Measurements from ENCODE around the gene CAMK2G. TPM values are rescaled to one million over a fixed set of nuclear protein-coding genes. Genes with fewer than 3 reads are reported as not detected.

CAMK2G gene
- polyA plus RNA-seq, 3 donors: 1.7 to 60.7 (median 3.0) TPM

DNA sequence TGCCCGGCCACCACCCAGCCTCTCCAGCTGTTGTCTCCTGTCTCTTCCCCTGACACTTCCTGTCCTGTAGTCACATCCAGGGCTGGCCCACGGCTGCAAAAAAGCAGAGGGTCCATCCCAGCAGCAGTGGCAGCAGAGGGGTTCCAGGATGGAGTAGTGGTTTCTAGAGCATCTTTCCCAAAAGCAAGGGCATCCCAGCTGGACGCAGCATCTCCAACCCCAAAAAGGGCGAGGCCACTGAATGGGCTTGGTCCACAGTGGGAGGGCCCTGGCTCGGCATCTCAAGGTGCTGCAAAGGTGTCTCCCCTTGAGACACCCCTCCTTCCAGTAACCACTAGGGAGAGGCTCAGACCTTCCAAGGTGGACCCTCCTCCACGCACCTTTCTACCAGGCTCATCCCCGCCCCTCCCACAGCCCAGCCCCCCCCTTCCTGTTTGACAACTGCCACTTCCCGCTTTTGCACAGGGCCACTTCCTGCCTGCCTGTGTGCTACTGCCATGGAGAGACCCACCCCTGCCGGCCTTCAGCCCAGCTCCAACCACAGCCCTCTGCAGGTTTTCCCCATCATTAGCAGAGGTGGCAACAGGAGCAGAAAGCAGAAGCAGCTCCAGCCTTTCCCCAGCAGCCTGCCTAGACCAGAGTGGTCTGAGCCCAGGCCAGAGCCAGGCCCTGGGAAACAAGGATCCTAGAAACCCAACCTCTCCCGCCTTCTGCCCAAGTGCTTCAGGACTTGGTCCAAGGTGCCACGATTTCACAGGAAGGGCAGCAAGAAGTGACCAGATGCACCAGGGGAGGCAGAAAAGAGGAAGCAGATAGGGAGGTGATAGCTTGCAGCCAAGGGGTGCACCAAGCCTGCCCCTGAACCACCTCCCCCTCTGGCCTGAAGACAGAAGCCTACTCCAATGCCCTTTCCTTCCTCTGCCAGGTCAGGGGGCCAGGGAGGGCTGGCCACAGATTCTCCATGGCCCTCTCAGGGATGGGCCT, 8.6 kb downstream of the CAMK2G start:
- H3K4me1 ChIP-seq (ENCODE audit: control insufficient read depth in 1 of 2, insufficient read depth in 2 of 2, low read length in 2 of 2): peaks cover 67 to 76% of the 10 kb centered on the region in 2 donors
- DNase-seq: peak; percentile 75 to 90 (median 78)
- WGBS (ENCODE audit: insufficient coverage): 3% methylated on average over 8 of the region's 11 CpGs
- H3K27me3 ChIP-seq (ENCODE audit: control insufficient read depth in 2 of 2, insufficient read depth in 2 of 2, low read length in 2 of 2): no peaks in the 10 kb centered on the region
- H3K79me2 ChIP-seq (ENCODE audit: insufficient read depth, low read length): peaks cover 84% of the 10 kb centered on the region
- peaks cover 19 to 38% of the 10 kb centered on the region in 2 donors for H3K36me3 ChIP-seq (replicated peaks in 1 of 2; ENCODE audit: control insufficient read depth in 1 of 2, insufficient read depth in 2 of 2, low read length in 2 of 2)
- intact Hi-C loops (cut with micrococcal nuclease): no loop called here
- Mint-ChIP-seq H3K27ac (peak overlapping the region; percentile 83 to 95 (median 91)), H3K4me1 (peaks cover 80% of the 10 kb centered on the region), H3K9me3 (no peaks in the 10 kb centered on the region), H3K36me3 (peaks cover 23 to 66% of the 10 kb centered on the region in 2 donors), H3K27me3 (ENCODE audit: low read depth in 3 of 3) (peaks cover 0 to 2% (median 0%) of the 10 kb centered on the region in 3 donors), H3K4me3 (peak overlapping the region; percentile 63 to 86)
- peak overlapping the region; percentile 18 for H3K9ac ChIP-seq (ENCODE audit: insufficient read depth, low read length, poor library complexity, severe bottlenecking)
- H3K27ac ChIP-seq (ENCODE audit: low read depth in 1 of 2, low read length in 2 of 2): peak overlapping the region; percentile 76 to 78
- H3K4me2 ChIP-seq (replicated peaks; ENCODE audit: extremely low read depth, low read length, poor library complexity, severe bottlenecking): peak overlapping the region; percentile 81
- H3K4me3 ChIP-seq (replicated peaks in 1 of 3; ENCODE audit: low read depth in 2 of 3, low read length in 3 of 3): peak overlapping the region in 2 of 3 experiments; percentile 30 to 74
- H3K9me3 ChIP-seq (replicated peaks in 1 of 2; ENCODE audit: control insufficient read depth in 1 of 2, insufficient read depth in 1 of 2, low read length in 2 of 2): no peaks in the 10 kb centered on the region
- TF ChIP-seq, protein P1, sequence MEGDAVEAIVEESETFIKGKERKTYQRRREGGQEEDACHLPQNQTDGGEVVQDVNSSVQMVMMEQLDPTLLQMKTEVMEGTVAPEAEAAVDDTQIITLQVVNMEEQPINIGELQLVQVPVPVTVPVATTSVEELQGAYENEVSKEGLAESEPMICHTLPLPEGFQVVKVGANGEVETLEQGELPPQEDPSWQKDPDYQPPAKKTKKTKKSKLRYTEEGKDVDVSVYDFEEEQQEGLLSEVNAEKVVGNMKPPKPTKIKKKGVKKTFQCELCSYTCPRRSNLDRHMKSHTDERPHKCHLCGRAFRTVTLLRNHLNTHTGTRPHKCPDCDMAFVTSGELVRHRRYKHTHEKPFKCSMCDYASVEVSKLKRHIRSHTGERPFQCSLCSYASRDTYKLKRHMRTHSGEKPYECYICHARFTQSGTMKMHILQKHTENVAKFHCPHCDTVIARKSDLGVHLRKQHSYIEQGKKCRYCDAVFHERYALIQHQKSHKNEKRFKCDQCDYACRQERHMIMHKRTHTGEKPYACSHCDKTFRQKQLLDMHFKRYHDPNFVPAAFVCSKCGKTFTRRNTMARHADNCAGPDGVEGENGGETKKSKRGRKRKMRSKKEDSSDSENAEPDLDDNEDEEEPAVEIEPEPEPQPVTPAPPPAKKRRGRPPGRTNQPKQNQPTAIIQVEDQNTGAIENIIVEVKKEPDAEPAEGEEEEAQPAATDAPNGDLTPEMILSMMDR (IDR thresholded peaks at IDR 0.05): no peak
- H4K20me1 ChIP-seq (ENCODE audit: insufficient read depth, low read length): peaks cover 28% of the 10 kb centered on the region
- peak overlapping the region; percentile 55 for H2AFZ ChIP-seq (ENCODE audit: insufficient read depth, low read depth, low read length, poor library complexity, severe bottlenecking)

DNA sequence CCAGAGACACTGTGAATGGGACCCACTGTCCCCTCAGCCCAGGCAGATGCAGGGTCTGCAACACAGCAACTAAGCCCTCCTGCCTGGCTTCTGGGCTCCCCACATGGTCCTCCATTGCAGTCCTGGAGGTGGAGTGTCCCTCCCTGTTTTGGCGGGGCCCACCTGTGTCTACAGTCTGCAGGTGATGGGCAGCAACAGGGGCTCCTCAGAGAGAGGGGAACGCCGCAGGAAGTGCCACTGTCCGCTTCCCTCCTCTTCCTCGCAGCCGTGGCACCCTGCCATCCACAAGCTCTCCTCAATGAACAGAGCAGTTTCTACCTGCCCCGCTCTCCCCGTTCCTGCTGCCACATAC, 9.3 kb downstream of the CAMK2G start:
- Mint-ChIP-seq H3K27ac (peak overlapping the region; percentile 72 to 95 (median 91)), H3K27me3 (ENCODE audit: low read depth in 3 of 3) (no peaks in the 10 kb centered on the region), H3K4me1 (peaks cover 74% of the 10 kb centered on the region), H3K36me3 (peaks cover 24 to 66% of the 10 kb centered on the region in 2 donors), H3K4me3 (peak overlapping the region; percentile 63 to 86), H3K9me3 (no peaks in the 10 kb centered on the region)
- H2AFZ ChIP-seq (ENCODE audit: insufficient read depth, low read depth, low read length, poor library complexity, severe bottlenecking): peak overlapping the region; percentile 55
- H4K20me1 ChIP-seq (ENCODE audit: insufficient read depth, low read length): peaks cover 28% of the 10 kb centered on the region
- DNase-seq: no peak
- peak overlapping the region; percentile 6 for H3K9ac ChIP-seq (ENCODE audit: insufficient read depth, low read length, poor library complexity, severe bottlenecking)
- 12% methylated on average over 8 of the region's 8 CpGs for WGBS (ENCODE audit: insufficient coverage)
- intact Hi-C loops (cut with micrococcal nuclease): no loop called here
- no peaks in the 10 kb centered on the region for H3K9me3 ChIP-seq (replicated peaks in 1 of 2; ENCODE audit: control insufficient read depth in 1 of 2, insufficient read depth in 1 of 2, low read length in 2 of 2)
- peak overlapping the region; percentile 76 to 78 for H3K27ac ChIP-seq (ENCODE audit: low read depth in 1 of 2, low read length in 2 of 2)
- peak overlapping the region in 2 of 3 experiments; percentile 30 to 74 for H3K4me3 ChIP-seq (replicated peaks in 1 of 3; ENCODE audit: low read depth in 2 of 3, low read length in 3 of 3)
- H3K79me2 ChIP-seq (ENCODE audit: insufficient read depth, low read length): peaks cover 84% of the 10 kb centered on the region
- H3K36me3 ChIP-seq (replicated peaks in 1 of 2; ENCODE audit: control insufficient read depth in 1 of 2, insufficient read depth in 2 of 2, low read length in 2 of 2): peaks cover 20 to 38% of the 10 kb centered on the region in 2 donors
- no peaks in the 10 kb centered on the region for H3K27me3 ChIP-seq (ENCODE audit: control insufficient read depth in 2 of 2, insufficient read depth in 2 of 2, low read length in 2 of 2)
- peaks cover 67 to 76% of the 10 kb centered on the region in 2 donors for H3K4me1 ChIP-seq (ENCODE audit: control insufficient read depth in 1 of 2, insufficient read depth in 2 of 2, low read length in 2 of 2)
- peak overlapping the region; percentile 81 for H3K4me2 ChIP-seq (replicated peaks; ENCODE audit: extremely low read depth, low read length, poor library complexity, severe bottlenecking)
- TF ChIP-seq, protein P1 (IDR thresholded peaks at IDR 0.05): no peak
